Liver (tissue), 9 donors: Measurements from ENCODE around the gene SLC9A3. TPM values are rescaled to one million over a fixed set of nuclear protein-coding genes. Genes with fewer than 3 reads are reported as not detected.
"Not testable (repeated sequence)": the region's sequence is repeated elsewhere in the genome, so short reads cannot be mapped to it uniquely, and the experiment has no call there.

ENCODE experiments used
- DNase-seq: peaks from one replicate; pipeline ENCODE4 v3.0.0-alpha.2; 2017; ENCODE audit warnings: low spot score
- H3K27ac ChIP-seq, 2 donors: one replicate each; pipeline ENCODE4 v1.7.0; 2013; ENCODE audit warnings: inconsistent platforms in 2 of 2, low read length in 2 of 2, control low read depth in 1 of 2, low read depth in 1 of 2, mild to moderate bottlenecking in 1 of 2
- H3K27me3 ChIP-seq, 4 donors: one replicate each; pipeline versions ENCODE4 v1.6.1 to v1.7.0; 2013; ENCODE audit warnings: low read length in 3 of 4, inconsistent platforms in 1 of 4, mild to moderate bottlenecking in 1 of 4, moderate library complexity in 1 of 4; ENCODE audit not compliant: control insufficient read depth in 4 of 4, insufficient read depth in 4 of 4
- H3K36me3 ChIP-seq, 4 donors: one replicate each; pipeline versions ENCODE4 v1.6.1 to v1.7.0; 2013; ENCODE audit warnings: low read length in 3 of 4, mild to moderate bottlenecking in 3 of 4, low read depth in 1 of 4, moderate library complexity in 1 of 4; ENCODE audit not compliant: control insufficient read depth in 4 of 4, insufficient read depth in 3 of 4
- H3K4me1 ChIP-seq, 4 donors: one replicate each; pipeline versions ENCODE4 v1.6.1 to v1.7.0; 2013; ENCODE audit warnings: low read length in 3 of 4, mild to moderate bottlenecking in 3 of 4, moderate library complexity in 1 of 4; ENCODE audit not compliant: control insufficient read depth in 4 of 4, insufficient read depth in 4 of 4
- H3K4me3 ChIP-seq, 3 donors: one replicate each; pipeline versions ENCODE4 v1.6.1 to v1.7.0; 2013; ENCODE audit warnings: low read length in 3 of 3, control low read depth in 1 of 3, low read depth in 1 of 3, mild to moderate bottlenecking in 1 of 3
- H3K9ac ChIP-seq, 2 donors: one replicate each; pipeline ENCODE4 v1.7.0; 2013; ENCODE audit warnings: low read length in 2 of 2, mild to moderate bottlenecking in 2 of 2, moderate library complexity in 2 of 2, control low read depth in 1 of 2, low read depth in 1 of 2
- H3K9me3 ChIP-seq, 4 donors: one replicate each; pipeline versions ENCODE4 v1.6.1 to v1.7.0; 2013; ENCODE audit warnings: low read length in 3 of 4; ENCODE audit not compliant: control insufficient read depth in 4 of 4
- EGR1 ChIP-seq, 2 donors: IDR thresholded peaks; 2 replicates each; pipeline ENCODE4 v1.6.1; 2016 to 2018; ENCODE audit warnings: antibody characterized with exemption in 2 of 2, low read depth in 2 of 2
- FOXA1 ChIP-seq: IDR thresholded peaks from 2 replicates; pipeline ENCODE4 v1.6.1; 2016; ENCODE audit warnings: antibody characterized with exemption
- FOXA2 ChIP-seq: IDR thresholded peaks from 2 replicates; pipeline ENCODE4 v1.6.1; 2016; ENCODE audit warnings: antibody characterized with exemption
- GABPA ChIP-seq, 2 donors: IDR thresholded peaks in 1 of 2; conservative IDR thresholded peaks in 1 of 2; 2 replicates each; pipeline ENCODE4 v1.6.1; 2016; ENCODE audit warnings: antibody characterized with exemption in 2 of 2, mild to moderate bottlenecking in 1 of 2, moderate library complexity in 1 of 2
- HNF4A ChIP-seq, 2 donors: conservative IDR thresholded peaks; 2 replicates each; pipeline ENCODE4 v1.6.1; 2016; ENCODE audit warnings: antibody characterized with exemption in 2 of 2, mild to moderate bottlenecking in 2 of 2
- HNF4G ChIP-seq: IDR thresholded peaks from 2 replicates; pipeline ENCODE4 v1.6.1; 2016; ENCODE audit warnings: antibody characterized with exemption
- JUND ChIP-seq, 2 donors: IDR thresholded peaks; 2 replicates each; pipeline ENCODE4 v1.6.1; 2016; ENCODE audit warnings: antibody characterized with exemption in 2 of 2
- MAX ChIP-seq: IDR thresholded peaks from 2 replicates; pipeline ENCODE4 v1.6.1; 2016; ENCODE audit warnings: antibody characterized with exemption
- NR2F2 ChIP-seq: IDR thresholded peaks from 2 replicates; pipeline ENCODE4 v1.6.1; 2016; ENCODE audit warnings: antibody characterized with exemption
- RAD21 ChIP-seq, 2 donors: IDR thresholded peaks; 2 replicates each; pipeline ENCODE4 v1.6.1; 2016; ENCODE audit warnings: antibody characterized with exemption in 2 of 2, mild to moderate bottlenecking in 2 of 2
- RXRA ChIP-seq, 2 donors: IDR thresholded peaks; 2 replicates each; pipeline ENCODE4 v1.6.1; 2017 to 2018; ENCODE audit warnings: antibody characterized with exemption in 2 of 2, mild to moderate bottlenecking in 1 of 2
- SP1 ChIP-seq: IDR thresholded peaks from 2 replicates; pipeline ENCODE4 v1.6.1; 2018; ENCODE audit warnings: antibody characterized with exemption, mild to moderate bottlenecking
- YY1 ChIP-seq: IDR thresholded peaks from 2 replicates; pipeline ENCODE4 v1.6.1; 2016; ENCODE audit warnings: antibody characterized with exemption, mild to moderate bottlenecking
- ZBTB33 ChIP-seq: IDR thresholded peaks from 2 replicates; pipeline ENCODE4 v1.6.1; 2016; ENCODE audit warnings: antibody characterized with exemption
- WGBS: extraction: QIAGEN DNeasy Blood & Tissue Kit; methylation state at CpG from one replicate; pipeline ENCODE4 v1.1.7; 2013; 5-methylcytosine and 5-hydroxymethylcytosine counted together
- polyA plus RNA-seq, 2 donors: library from polyadenylated mRNA; stranded (reverse) in 1 of 2; unstranded in 1 of 2; fragments of 200-250 nt in 1 of 2; fragments of >200 nt in 1 of 2; fragmentation: Nextera tagmentation in 1 of 2; extraction: Ambion mirVana in 1 of 2; gene quantifications; one replicate each; pipeline versions ENCODE4 v1.2.1 to v1.2.3, GENCODE V29; 2013 to 2015
- total RNA-seq, 2 donors: library from RNA; depleted of rRNA; stranded (reverse); fragments of >200 nt; gene quantifications; one replicate each; pipeline ENCODE4 v1.2.3, GENCODE V29; 2014
- TF ChIP-seq, protein P1 (sequence below): fragments of 150-350 bp; IDR thresholded peaks from 2 replicates; pipeline ENCODE4 v1.5.1; 2017; ENCODE audit warnings: improper control_type of control experiment, low read depth, low read length; ENCODE audit not compliant: missing input control
- donor health status: healthy.
- donor health status: healthy.
- donor health status: healthy.
- donor health status: healthy.
- donor health status: healthy.

The SLC9A3 gene
- total and polyA plus RNA-seq, 4 donors: 0.31 to 1.0 (median 0.67) TPM

DNA sequence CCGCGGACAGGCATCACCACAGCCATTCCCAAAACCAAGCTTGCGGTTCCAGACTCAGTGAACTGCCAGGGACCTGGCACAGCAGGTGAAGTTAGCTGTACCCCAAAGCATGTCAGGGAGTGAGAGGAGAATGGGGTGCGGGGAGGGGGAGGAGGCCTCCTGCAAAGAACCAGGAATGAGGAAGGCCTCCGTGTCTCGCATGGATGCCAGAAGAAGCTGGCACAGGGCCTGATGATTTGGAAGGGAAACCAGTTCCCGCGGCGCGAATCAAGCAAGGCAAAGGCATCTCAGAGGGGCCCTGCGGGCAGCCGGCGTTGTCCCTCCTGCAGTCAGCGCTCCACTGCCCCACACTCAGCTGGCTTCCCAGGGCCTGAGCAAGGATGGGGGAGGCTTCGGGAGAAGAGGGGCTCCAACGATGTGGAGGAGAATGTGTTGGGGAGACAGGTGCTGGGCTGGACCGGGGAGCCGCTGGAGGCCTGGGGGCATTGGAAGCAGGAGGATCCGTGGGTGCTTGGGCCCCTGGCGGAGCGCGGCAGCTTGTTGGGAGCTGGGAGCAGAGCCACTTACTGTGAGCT lies 14.6 kb downstream of the SLC9A3 start:
- no peak for DNase-seq
- WGBS: 84% methylated on average over 22 of the region's 22 CpGs
- H3K4me3 ChIP-seq: no peak overlapping the region
- H3K4me1 ChIP-seq: no peaks in the 10 kb centered on the region
- H3K27ac ChIP-seq: no peak overlapping the region
- H3K27me3 ChIP-seq: no peaks in the 10 kb centered on the region
- no peaks in the 10 kb centered on the region for H3K36me3 ChIP-seq
- H3K9me3 ChIP-seq: no peaks in the 10 kb centered on the region
- TF ChIP-seq HNF4A (conservative IDR thresholded peaks at IDR 0.05) (no peak), MAX (no peak), RXRA (IDR thresholded peaks at IDR 0.05) (no peak), ZBTB33 (no peak), EGR1 (IDR thresholded peaks at IDR 0.05; ENCODE audit: low read depth in 2 of 2) (no peak), JUND (IDR thresholded peaks at IDR 0.05) (no peak), NR2F2 (no peak), RAD21 (IDR thresholded peaks at IDR 0.05) (no peak), YY1 (no peak), GABPA (IDR thresholded peaks at IDR 0.05 in 1 of 2, conservative IDR thresholded peaks at IDR 0.05 in 1 of 2) (no peak)
- H3K9ac ChIP-seq: no peak overlapping the region

DNA sequence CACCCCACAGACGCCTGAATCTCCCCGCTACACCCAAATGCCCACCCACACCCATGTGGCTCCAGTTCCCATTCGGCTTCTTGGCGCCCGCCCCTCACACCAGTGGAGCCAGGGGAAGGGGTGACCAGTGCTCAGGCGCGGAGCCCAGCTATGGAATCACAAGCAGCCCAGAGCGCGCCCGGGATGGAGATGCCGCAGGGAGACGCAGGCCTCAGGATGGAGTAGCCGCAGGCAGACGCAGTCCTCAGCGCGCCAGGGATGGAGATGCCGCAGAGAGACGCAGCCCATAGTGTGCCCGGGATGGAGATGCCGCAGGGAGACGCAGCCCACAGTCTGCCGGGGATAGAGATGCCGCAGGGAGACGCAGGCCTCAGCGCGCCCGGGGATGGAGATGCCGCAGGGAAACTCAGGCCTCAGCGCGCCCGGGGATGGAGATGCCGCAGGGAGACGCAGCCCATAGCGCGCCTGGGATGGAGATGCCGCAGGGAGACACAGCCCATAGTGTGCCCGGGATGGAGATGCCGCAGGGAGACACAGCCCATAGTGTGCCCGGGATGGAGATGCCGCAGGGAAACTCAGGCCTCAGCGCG lies 16.2 kb downstream of the SLC9A3 start:
- 97% methylated on average over 42 of the region's 42 CpGs for WGBS
- DNase-seq, H3K27me3 ChIP-seq: not testable (repeated sequence)

GRCh38 chr5:505951-506525 lies 18.2 kb downstream of the SLC9A3 start:
- peaks cover 0 to 1% (median 0%) of the 10 kb centered on the region in 4 donors for H3K9me3 ChIP-seq
- DNase-seq: no peak
- H3K4me1 ChIP-seq: no peaks in the 10 kb centered on the region
- TF ChIP-seq, protein P1, sequence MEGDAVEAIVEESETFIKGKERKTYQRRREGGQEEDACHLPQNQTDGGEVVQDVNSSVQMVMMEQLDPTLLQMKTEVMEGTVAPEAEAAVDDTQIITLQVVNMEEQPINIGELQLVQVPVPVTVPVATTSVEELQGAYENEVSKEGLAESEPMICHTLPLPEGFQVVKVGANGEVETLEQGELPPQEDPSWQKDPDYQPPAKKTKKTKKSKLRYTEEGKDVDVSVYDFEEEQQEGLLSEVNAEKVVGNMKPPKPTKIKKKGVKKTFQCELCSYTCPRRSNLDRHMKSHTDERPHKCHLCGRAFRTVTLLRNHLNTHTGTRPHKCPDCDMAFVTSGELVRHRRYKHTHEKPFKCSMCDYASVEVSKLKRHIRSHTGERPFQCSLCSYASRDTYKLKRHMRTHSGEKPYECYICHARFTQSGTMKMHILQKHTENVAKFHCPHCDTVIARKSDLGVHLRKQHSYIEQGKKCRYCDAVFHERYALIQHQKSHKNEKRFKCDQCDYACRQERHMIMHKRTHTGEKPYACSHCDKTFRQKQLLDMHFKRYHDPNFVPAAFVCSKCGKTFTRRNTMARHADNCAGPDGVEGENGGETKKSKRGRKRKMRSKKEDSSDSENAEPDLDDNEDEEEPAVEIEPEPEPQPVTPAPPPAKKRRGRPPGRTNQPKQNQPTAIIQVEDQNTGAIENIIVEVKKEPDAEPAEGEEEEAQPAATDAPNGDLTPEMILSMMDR: no peak
- TF ChIP-seq FOXA1 (no peak), FOXA2 (no peak), GABPA (IDR thresholded peaks at IDR 0.05 in 1 of 2, conservative IDR thresholded peaks at IDR 0.05 in 1 of 2) (no peak), HNF4A (conservative IDR thresholded peaks at IDR 0.05) (no peak), ZBTB33 (no peak), JUND (IDR thresholded peaks at IDR 0.05) (no peak), HNF4G (no peak), SP1 (no peak), MAX (no peak)
- no peak overlapping the region for H3K9ac ChIP-seq
- H3K27me3 ChIP-seq: no peaks in the 10 kb centered on the region
- H3K4me3 ChIP-seq: no peak overlapping the region
- H3K27ac ChIP-seq: no peak overlapping the region
- WGBS: 48% methylated on average over 30 of the region's 30 CpGs
- H3K36me3 ChIP-seq: no peaks in the 10 kb centered on the region

More for the DNA sequence above, 16.2 kb downstream of the SLC9A3 start:
- not testable (repeated sequence) for H3K4me3 ChIP-seq, H3K36me3 ChIP-seq, H3K4me1 ChIP-seq, H3K27ac ChIP-seq, H3K9ac ChIP-seq, H3K9me3 ChIP-seq
